ENCODE results near the gene BLNK. TPM values are rescaled to one million over a fixed set of nuclear protein-coding genes. Genes with fewer than 3 reads are reported as not detected.
A peak's percentile ranks its signal among the peaks of the same experiment; 100 is the strongest.
"Not testable (repeated sequence)": the region's sequence is repeated elsewhere in the genome, so short reads cannot be mapped to it uniquely, and the experiment has no call there.

Gene BLNK
- total RNA-seq, 2 donors from 2014 or later, result not detected

GRCh38 chr10:96201525-96201924 is 69.8 kb downstream of the BLNK start:
- no peaks in the 10 kb centered on the region for H3K4me1 Mint-ChIP-seq
- no peaks in the 10 kb centered on the region for H3K36me3 Mint-ChIP-seq (ENCODE audit: low read depth)
- no peaks in the 10 kb centered on the region for H3K9me3 Mint-ChIP-seq
- no peak overlapping the region for H3K27ac Mint-ChIP-seq
- ATAC-seq (replicated peaks), result no peak
- H3K27me3 Mint-ChIP-seq, result peaks cover 23% of the 10 kb centered on the region
- H3K4me3 Mint-ChIP-seq, result no peak overlapping the region

GRCh38 chr10:96189505-96189904 is 81.9 kb downstream of the BLNK start:
- H3K36me3 Mint-ChIP-seq (ENCODE audit: low read depth); H3K9me3 Mint-ChIP-seq; ATAC-seq (replicated peaks); H3K4me1 Mint-ChIP-seq; H3K4me3 Mint-ChIP-seq; H3K27ac Mint-ChIP-seq: not testable (repeated sequence)
- H3K27me3 Mint-ChIP-seq, result peaks cover 25% of the 10 kb centered on the region

DNA sequence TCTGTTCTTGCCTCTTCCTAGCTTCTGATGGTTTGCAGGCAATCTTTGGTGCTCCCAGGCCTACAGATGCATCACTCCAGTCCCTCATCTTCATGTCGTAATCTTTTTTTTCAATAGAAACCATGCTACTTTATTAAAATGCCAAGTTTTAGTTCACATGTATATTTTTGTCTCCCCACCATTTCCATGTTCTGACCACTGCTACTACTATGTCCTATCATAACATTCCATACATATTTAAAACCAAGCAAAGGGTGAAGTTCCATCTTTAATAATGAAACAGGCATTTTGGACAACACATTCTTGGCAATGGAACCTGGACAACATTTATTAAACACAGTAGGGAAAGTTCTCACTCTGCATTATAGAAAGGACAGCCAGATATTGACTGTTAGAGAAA is 82.5 kb downstream of the BLNK start:
- no peaks in the 10 kb centered on the region for H3K4me1 Mint-ChIP-seq
- peaks cover 29% of the 10 kb centered on the region for H3K27me3 Mint-ChIP-seq
- no peak for ATAC-seq (replicated peaks)
- peaks cover 13% of the 10 kb centered on the region for H3K9me3 Mint-ChIP-seq
- no peak overlapping the region for H3K4me3 Mint-ChIP-seq
- H3K36me3 Mint-ChIP-seq (ENCODE audit: low read depth), result no peaks in the 10 kb centered on the region
- no peak overlapping the region for H3K27ac Mint-ChIP-seq

DNA sequence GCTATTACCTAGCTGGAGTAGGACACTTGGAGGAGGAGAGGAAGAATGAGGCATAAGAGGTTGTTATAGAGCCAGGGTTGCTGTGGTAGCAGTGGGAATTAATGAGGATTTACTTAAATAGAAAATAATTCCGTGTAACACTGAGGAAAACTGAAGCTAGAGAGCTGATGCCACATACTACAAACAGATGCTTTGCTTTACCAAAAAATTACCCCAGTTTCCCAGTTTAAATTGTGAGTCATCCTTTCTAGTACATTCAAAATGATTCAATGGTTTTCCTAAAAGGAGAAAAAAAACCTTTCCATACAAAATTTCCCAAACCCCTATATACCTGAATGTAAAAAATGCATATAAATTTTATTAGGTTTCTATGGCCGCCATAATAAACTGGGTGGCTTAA is 82.9 kb downstream of the BLNK start:
- H3K9me3 Mint-ChIP-seq, result peaks cover 14% of the 10 kb centered on the region
- no peak overlapping the region for H3K27ac Mint-ChIP-seq
- no peak for ATAC-seq (replicated peaks)
- H3K36me3 Mint-ChIP-seq (ENCODE audit: low read depth), result no peaks in the 10 kb centered on the region
- H3K4me3 Mint-ChIP-seq, result no peak overlapping the region
- peaks cover 33% of the 10 kb centered on the region for H3K27me3 Mint-ChIP-seq
- no peaks in the 10 kb centered on the region for H3K4me1 Mint-ChIP-seq

GRCh38 chr10:96176985-96177384 is 94.4 kb downstream of the BLNK start:
- Mint-ChIP-seq H3K27me3 (peaks cover 11% of the 10 kb centered on the region), H3K4me3 (no peak overlapping the region), H3K4me1 (no peaks in the 10 kb centered on the region), H3K36me3 (ENCODE audit: low read depth) (no peaks in the 10 kb centered on the region), H3K9me3 (peaks cover 30% of the 10 kb centered on the region), H3K27ac (no peak overlapping the region)
- no peak for ATAC-seq (replicated peaks)

GRCh38 chr10:96172666-96173065 is 98.7 kb downstream of the BLNK start:
- H3K27me3 Mint-ChIP-seq, result peaks cover 10% of the 10 kb centered on the region
- H3K4me1 Mint-ChIP-seq, result no peaks in the 10 kb centered on the region
- H3K36me3 Mint-ChIP-seq (ENCODE audit: low read depth), result no peaks in the 10 kb centered on the region
- H3K4me3 Mint-ChIP-seq, result no peak overlapping the region
- no peak for ATAC-seq (replicated peaks)
- H3K9me3 Mint-ChIP-seq, result peaks cover 33% of the 10 kb centered on the region
- no peak overlapping the region for H3K27ac Mint-ChIP-seq

DNA sequence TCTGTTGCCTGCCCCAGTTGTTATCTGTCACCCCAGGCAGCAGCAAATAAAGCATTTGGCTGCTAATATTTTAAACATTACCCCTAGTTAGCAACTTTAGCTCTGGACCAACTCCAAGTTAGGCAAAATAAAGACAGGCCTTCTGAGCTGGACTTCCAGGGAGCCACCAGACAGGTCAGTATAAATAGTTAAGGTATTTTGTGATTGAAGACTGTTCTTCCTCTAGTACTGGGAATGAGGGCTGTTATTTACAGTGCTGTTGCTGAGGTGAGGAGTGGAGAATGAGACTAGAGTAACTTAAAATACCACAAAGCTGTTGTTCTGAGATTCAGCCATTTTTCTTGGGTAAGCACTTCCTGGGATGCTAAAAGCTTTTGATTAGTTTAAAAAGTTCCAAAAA is 101.1 kb downstream of the BLNK start:
- H3K27me3 Mint-ChIP-seq, result peaks cover 6% of the 10 kb centered on the region
- ATAC-seq (replicated peaks), result no peak
- H3K9me3 Mint-ChIP-seq, result peaks cover 28% of the 10 kb centered on the region
- H3K36me3 Mint-ChIP-seq (ENCODE audit: low read depth), result no peaks in the 10 kb centered on the region
- H3K27ac Mint-ChIP-seq, result no peak overlapping the region
- no peak overlapping the region for H3K4me3 Mint-ChIP-seq
- H3K4me1 Mint-ChIP-seq, result no peaks in the 10 kb centered on the region

DNA sequence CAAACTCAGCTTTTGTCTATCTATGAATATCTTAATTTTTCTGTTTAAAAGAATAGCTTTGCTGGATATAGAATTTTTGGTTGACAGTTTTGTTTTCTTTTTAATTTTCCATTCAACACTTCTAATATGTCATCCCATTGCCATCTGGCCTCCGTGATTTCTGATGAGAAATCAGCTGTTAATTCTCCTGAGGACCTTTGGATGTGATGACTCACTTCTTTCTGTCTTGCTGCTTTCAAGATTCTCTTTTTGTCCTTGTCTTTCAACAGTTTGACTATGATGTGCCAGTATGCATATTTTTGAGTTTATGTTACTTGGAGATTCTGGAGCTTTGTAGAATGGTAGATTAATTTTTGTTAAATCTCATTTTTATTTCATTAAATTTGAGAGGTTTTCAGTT is 102.8 kb downstream of the BLNK start:
- Mint-ChIP-seq H3K36me3 (ENCODE audit: low read depth) (no peaks in the 10 kb centered on the region), H3K4me3 (no peak overlapping the region), H3K27me3 (peaks cover 5% of the 10 kb centered on the region), H3K27ac (no peak overlapping the region), H3K9me3 (peaks cover 18% of the 10 kb centered on the region), H3K4me1 (no peaks in the 10 kb centered on the region)
- ATAC-seq (replicated peaks), result no peak

- Mint-ChIP-seq H3K27ac (no peak overlapping the region), H3K27me3 (no peaks in the 10 kb centered on the region), H3K9me3 (peaks cover 12% of the 10 kb centered on the region), H3K4me3 (no peak overlapping the region), H3K36me3 (ENCODE audit: low read depth) (no peaks in the 10 kb centered on the region), H3K4me1 (no peaks in the 10 kb centered on the region)
- ATAC-seq (replicated peaks), result no peak
Observed at GRCh38 chr10:96165726-96166125, 105.6 kb downstream of the BLNK start.

DNA sequence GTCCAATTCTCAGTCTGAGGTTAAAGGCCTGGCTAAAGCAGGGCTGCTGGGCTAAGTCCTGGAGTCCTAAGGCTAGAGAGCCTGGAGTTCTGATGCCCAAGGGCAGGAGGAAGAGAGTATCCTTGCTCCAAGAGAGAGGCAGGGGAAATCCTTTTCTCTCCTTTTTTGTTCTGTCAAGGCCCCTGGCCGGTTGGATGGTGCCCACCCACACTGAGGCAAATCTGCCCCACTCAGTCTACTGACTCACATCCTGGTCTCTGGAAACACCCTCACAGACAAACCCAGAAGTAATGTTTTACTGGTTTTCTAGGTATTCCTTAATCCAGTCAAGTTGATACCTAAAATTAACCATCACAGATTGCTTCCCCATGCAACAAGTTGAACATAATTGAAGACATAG is 118.3 kb downstream of the BLNK start:
- Mint-ChIP-seq H3K36me3 (ENCODE audit: low read depth) (peaks cover 97% of the 10 kb centered on the region), H3K4me1 (peaks cover 9% of the 10 kb centered on the region), H3K27ac (peak overlapping the region; percentile 56), H3K27me3 (no peaks in the 10 kb centered on the region), H3K4me3 (peak overlapping the region; percentile 31), H3K9me3 (no peaks in the 10 kb centered on the region)
- ATAC-seq (replicated peaks), result peak; percentile 72

GRCh38 chr10:96152437-96152836 is 118.9 kb downstream of the BLNK start:
- no peaks in the 10 kb centered on the region for H3K27me3 Mint-ChIP-seq
- no peaks in the 10 kb centered on the region for H3K9me3 Mint-ChIP-seq
- peak; percentile 90 for ATAC-seq (replicated peaks)
- peak overlapping the region; percentile 31 for H3K4me3 Mint-ChIP-seq
- H3K36me3 Mint-ChIP-seq (ENCODE audit: low read depth), result peaks cover 97% of the 10 kb centered on the region
- H3K4me1 Mint-ChIP-seq, result peaks cover 9% of the 10 kb centered on the region
- H3K27ac Mint-ChIP-seq, result peak overlapping the region; percentile 56

Other genes starting within 250 kb of the BLNK start
- 1 to 10 TPM; 3.7 to 7.9 TPM for gene CCNJ, start 228.0 kb downstream of the BLNK start, total RNA-seq
- gene ZNF518A, start 141.3 kb downstream of the BLNK start, total RNA-seq, result 10 to 100 TPM; 14.8 to 17.3 TPM
- not detected for gene DNTT, start 32.9 kb upstream of the BLNK start, total RNA-seq
- gene OPALIN, start 87.4 kb upstream of the BLNK start, total RNA-seq, result not detected
- not detected for gene TLL2, start 242.4 kb upstream of the BLNK start, total RNA-seq